B cell (primary cell): ENCODE results near the gene ITPR2. TPM values are rescaled to one million over a fixed set of nuclear protein-coding genes. Genes with fewer than 3 reads are reported as not detected.

ENCODE experiments used
- ATAC-seq: fragments of 200-7000 bp; cut with Tn5 transposase; one replicate; pipeline ENCODE4 v1.10.0; 2021; ENCODE audit warnings: low read depth, mild to moderate bottlenecking, moderate number of reproducible peaks, moderate library complexity
- CTCF ChIA-PET: fragments of 350-600 bp; sonication (Branson Sonifier 250); formaldehyde crosslinking; loops from one replicate; lab custom pipeline; 2021; ENCODE audit warnings: antibody characterized with exemption, inconsistent platforms; lab: Charles Lee
- POLR2A ChIA-PET: fragments of 350-600 bp; sonication (Branson Sonifier 250); formaldehyde crosslinking; loops from one replicate; lab custom pipeline; 2021; ENCODE audit warnings: antibody characterized with exemption; lab: Charles Lee
- DNase-seq: peaks from one replicate; pipeline ENCODE4 v3.0.0; 2013
- H2AFZ ChIP-seq: 2 replicates; pipeline ENCODE4 v1.6.1; 2012; ENCODE audit warnings: mild to moderate bottlenecking, low read depth, low read length; ENCODE audit not compliant: insufficient read depth, poor library complexity, severe bottlenecking
- H3K27ac ChIP-seq, 2 donors: 1 replicate in 1 of 2; 2 replicates in 1 of 2; pipeline ENCODE4 v1.5.1; 2012 to 2013; ENCODE audit warnings: low read length in 2 of 2, mild to moderate bottlenecking in 2 of 2, moderate library complexity in 1 of 2
- H3K27me3 ChIP-seq, 4 experiments: fragments of 200-600 bp in 1 of 4; sonication (generic) in 1 of 4; replicated peaks in 1 of 4; 1 replicate in 2 of 4; 2 replicates in 2 of 4; pipeline versions ENCODE4 v1.6.1 to v1.7.0; 2013 to 2016; ENCODE audit warnings: low read length in 3 of 4, mild to moderate bottlenecking in 2 of 4, mixed read lengths in 1 of 4, moderate library complexity in 1 of 4; ENCODE audit not compliant: insufficient read depth in 4 of 4, control insufficient read depth in 3 of 4; ENCODE audit errors: control extremely low read depth in 1 of 4
- H3K36me3 ChIP-seq, 2 experiments: replicated peaks in 1 of 2; 1 replicate in 1 of 2; 2 replicates in 1 of 2; pipeline versions ENCODE4 v1.6.1 to v1.7.1; 2013; ENCODE audit warnings: low read length in 1 of 2; ENCODE audit not compliant: insufficient read depth in 2 of 2, control insufficient read depth in 1 of 2; ENCODE audit errors: control extremely low read depth in 1 of 2, extremely low read depth in 1 of 2
- H3K4me1 ChIP-seq, 2 donors: fragments of 200-600 bp in 1 of 2; sonication (generic) in 1 of 2; 1 replicate in 1 of 2; 2 replicates in 1 of 2; pipeline versions ENCODE4 v1.5.1 to v1.6.1; 2013 to 2017; ENCODE audit warnings: low read length in 2 of 2; ENCODE audit not compliant: control insufficient read depth in 2 of 2, insufficient read depth in 2 of 2
- H3K4me2 ChIP-seq: replicated peaks from 2 replicates; pipeline ENCODE3; 2012; ENCODE audit warnings: mild to moderate bottlenecking, low read depth, low read length; ENCODE audit not compliant: poor library complexity, severe bottlenecking
- H3K4me3 ChIP-seq, 5 experiments: fragments of 200-600 bp in 1 of 5; sonication (generic) in 1 of 5; 1 replicate in 3 of 5; 2 replicates in 2 of 5; pipeline versions ENCODE4 v1.5.1 to v1.7.0; 2011 to 2016; ENCODE audit warnings: low read length in 4 of 5, mild to moderate bottlenecking in 4 of 5, low read depth in 2 of 5, control low read depth in 1 of 5, moderate library complexity in 1 of 5; ENCODE audit not compliant: insufficient read depth in 1 of 5; ENCODE audit errors: control extremely low read depth in 1 of 5, extremely low read depth in 1 of 5
- H3K79me2 ChIP-seq: fragments of 200-600 bp; sonication (generic); one replicate; pipeline ENCODE4 v1.6.0; 2016; ENCODE audit warnings: low read length; ENCODE audit not compliant: control insufficient read depth, insufficient read depth
- H3K9ac ChIP-seq: fragments of 200-600 bp; sonication (generic); 2 replicates; pipeline ENCODE4 v1.6.1; 2017; ENCODE audit warnings: mild to moderate bottlenecking, low read length, moderate library complexity
- H3K9me3 ChIP-seq, 3 donors: one replicate each; pipeline versions ENCODE4 v1.6.1 to v1.7.1; 2013; ENCODE audit warnings: low read length in 2 of 3; ENCODE audit not compliant: control insufficient read depth in 2 of 3, insufficient read depth in 1 of 3; ENCODE audit errors: control extremely low read depth in 1 of 3
- H4K20me1 ChIP-seq: 2 replicates; pipeline ENCODE4 v1.6.0; 2012; ENCODE audit warnings: mild to moderate bottlenecking, low read length; ENCODE audit not compliant: insufficient read depth, control insufficient read depth, poor library complexity, severe bottlenecking
- H3K27ac Mint-ChIP-seq: one replicate; pipeline ENCODE4 v1.8.0; 2021; ENCODE audit warnings: mixed read lengths
- H3K27me3 Mint-ChIP-seq: one replicate; pipeline ENCODE4 v1.8.0; 2021; ENCODE audit warnings: mixed read lengths
- H3K4me1 Mint-ChIP-seq: one replicate; pipeline ENCODE4 v1.8.0; 2021; ENCODE audit warnings: mixed read lengths
- H3K4me3 Mint-ChIP-seq: one replicate; pipeline ENCODE4 v1.8.0; 2021; ENCODE audit warnings: mixed read lengths
- H3K9me3 Mint-ChIP-seq: one replicate; pipeline ENCODE4 v1.8.0; 2022; ENCODE audit warnings: mixed read lengths; ENCODE audit not compliant: insufficient read depth
- EZH2 ChIP-seq: IDR thresholded peaks from 2 replicates; pipeline ENCODE4 v1.6.1; 2012; ENCODE audit warnings: borderline replicate concordance, low read depth, mild to moderate bottlenecking, moderate library complexity, low read length; ENCODE audit not compliant: insufficient read depth, poor library complexity, severe bottlenecking
- WGBS: methylation state at CpG from one replicate; pipeline ENCODE4 v1.1.5; 2013; ENCODE audit warnings: missing lambda C conversion rate; ENCODE audit not compliant: insufficient coverage; 5-methylcytosine and 5-hydroxymethylcytosine counted together
- intact Hi-C: fragments of 100-400 bp; cut with micrococcal nuclease; formaldehyde crosslinking; loops from one replicate; pipeline ENCODE4 v1.10.0; 2022
- polyA plus RNA-seq: library from polyadenylated mRNA; depleted of rRNA; stranded (reverse); fragments of >200 nt; gene quantifications from 2 replicates; pipeline ENCODE4 v1.2.3, GENCODE V29; 2012
- total RNA-seq, 2 donors: library from RNA; stranded (reverse); fragments of 120-200 nt in 1 of 2; gene quantifications; 1 replicate in 1 of 2; 2 replicates in 1 of 2; pipeline versions ENCODE4 v1.2.3 to v1.2.4, GENCODE V29; 2013 to 2022
- TF ChIP-seq, protein P1 (sequence below): fragments of 200-600 bp; IDR thresholded peaks from one replicate; pipeline ENCODE4 v1.8.0; 2022; ENCODE audit warnings: antibody characterized with exemption, mild to moderate bottlenecking

The ITPR2 gene
- total and polyA plus RNA-seq, 2 donors (not counting 1 experiment from before 2014, with no cell fraction given) = 4.3 to 113 TPM

DNA sequence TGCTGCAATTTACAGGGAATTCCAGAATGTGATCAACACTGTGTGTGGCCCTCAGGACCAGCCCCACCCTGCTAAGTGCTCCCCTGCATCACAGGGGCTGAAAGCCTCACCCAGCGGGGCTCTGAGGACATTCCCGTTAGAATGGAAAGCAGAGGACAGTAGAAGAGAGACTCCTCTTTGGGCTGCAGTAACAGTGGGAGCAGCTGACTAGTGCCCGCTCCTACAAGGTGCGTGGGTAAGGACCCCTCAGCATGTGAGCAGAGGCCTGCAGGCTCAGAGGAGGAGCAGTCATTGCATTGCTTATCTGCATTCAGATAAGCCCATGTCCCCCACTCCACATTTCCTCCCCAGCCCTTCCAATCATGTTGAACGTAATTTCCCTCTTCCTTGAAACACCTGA, 120.1 kb downstream of the ITPR2 start:
- Histone ChIP-seq H3K79me2 (no peaks in the 10 kb centered on the region), H3K9ac (no peak overlapping the region), H3K27ac (no peak overlapping the region), H2AFZ (no peak overlapping the region), H3K4me2 (no peak overlapping the region), H3K4me3 (no peak overlapping the region), H3K4me1 (peaks cover 5 to 6% of the 10 kb centered on the region in 2 donors), H4K20me1 (no peaks in the 10 kb centered on the region), H3K27me3 (no peaks in the 10 kb centered on the region), H3K9me3 (no peaks in the 10 kb centered on the region), H3K36me3 (peaks cover 0 to 15% of the 10 kb centered on the region in 2 experiments)
- ChIA-PET POLR2A (no interaction called here), CTCF (no interaction called here)
- peak overlapping the region; percentile 11 for H3K27ac Mint-ChIP-seq
- H3K4me1 Mint-ChIP-seq = peaks cover 17% of the 10 kb centered on the region
- peaks cover 5% of the 10 kb centered on the region for H3K9me3 Mint-ChIP-seq
- ATAC-seq (no peak), DNase-seq (no peak)
- TF ChIP-seq EZH2 = no peak
- TF ChIP-seq, protein P1, sequence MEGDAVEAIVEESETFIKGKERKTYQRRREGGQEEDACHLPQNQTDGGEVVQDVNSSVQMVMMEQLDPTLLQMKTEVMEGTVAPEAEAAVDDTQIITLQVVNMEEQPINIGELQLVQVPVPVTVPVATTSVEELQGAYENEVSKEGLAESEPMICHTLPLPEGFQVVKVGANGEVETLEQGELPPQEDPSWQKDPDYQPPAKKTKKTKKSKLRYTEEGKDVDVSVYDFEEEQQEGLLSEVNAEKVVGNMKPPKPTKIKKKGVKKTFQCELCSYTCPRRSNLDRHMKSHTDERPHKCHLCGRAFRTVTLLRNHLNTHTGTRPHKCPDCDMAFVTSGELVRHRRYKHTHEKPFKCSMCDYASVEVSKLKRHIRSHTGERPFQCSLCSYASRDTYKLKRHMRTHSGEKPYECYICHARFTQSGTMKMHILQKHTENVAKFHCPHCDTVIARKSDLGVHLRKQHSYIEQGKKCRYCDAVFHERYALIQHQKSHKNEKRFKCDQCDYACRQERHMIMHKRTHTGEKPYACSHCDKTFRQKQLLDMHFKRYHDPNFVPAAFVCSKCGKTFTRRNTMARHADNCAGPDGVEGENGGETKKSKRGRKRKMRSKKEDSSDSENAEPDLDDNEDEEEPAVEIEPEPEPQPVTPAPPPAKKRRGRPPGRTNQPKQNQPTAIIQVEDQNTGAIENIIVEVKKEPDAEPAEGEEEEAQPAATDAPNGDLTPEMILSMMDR = no peak
- no peaks in the 10 kb centered on the region for H3K27me3 Mint-ChIP-seq
- no peak overlapping the region for H3K4me3 Mint-ChIP-seq
- intact Hi-C loops = no loop called here
- WGBS = 55% methylated on average over 5 of the region's 5 CpGs

GRCh38 chr12:26711569-26711968, 121.4 kb downstream of the ITPR2 start:
- Histone ChIP-seq H3K9me3 (no peaks in the 10 kb centered on the region), H3K27me3 (no peaks in the 10 kb centered on the region), H3K4me1 (peaks cover 5 to 6% of the 10 kb centered on the region in 2 donors), H3K4me3 (no peak overlapping the region), H3K9ac (no peak overlapping the region), H3K4me2 (no peak overlapping the region), H3K79me2 (no peaks in the 10 kb centered on the region), H3K36me3 (peaks cover 0 to 15% of the 10 kb centered on the region in 2 experiments), H4K20me1 (no peaks in the 10 kb centered on the region), H3K27ac (no peak overlapping the region), H2AFZ (no peak overlapping the region)
- POLR2A ChIA-PET = no interaction called here
- ATAC-seq (no peak), DNase-seq (no peak)
- no peaks in the 10 kb centered on the region for H3K27me3 Mint-ChIP-seq
- H3K27ac Mint-ChIP-seq = no peak overlapping the region
- TF ChIP-seq, protein P1 = no peak
- no peak for TF ChIP-seq EZH2
- peaks cover 5% of the 10 kb centered on the region for H3K9me3 Mint-ChIP-seq
- peaks cover 17% of the 10 kb centered on the region for H3K4me1 Mint-ChIP-seq
- intact Hi-C loops = no loop called here
- CTCF ChIA-PET = interaction anchor here (1.8 kb wide), 1 partner anchor 10 kb away, joined by 11 read pairs; no protein-coding TSS in a partner anchor
- WGBS = 92% methylated on average over 3 of the region's 3 CpGs
- no peak overlapping the region for H3K4me3 Mint-ChIP-seq
